Endothelial cell of umbilical vein (primary cell): ENCODE results near the gene MED8. TPM values are rescaled to one million over a fixed set of nuclear protein-coding genes. Genes with fewer than 3 reads are reported as not detected.

Experiments
- BruUV-seq: library from RNA; stranded (reverse); fragments of 400-500 nt; replicated peaks from 2 replicates; lab custom pipeline; 2021; lab: Mats Ljungman, UMichigan
- CTCF ChIA-PET: fragments of 300-600, 350-600 bp; sonication (Branson Sonifier 250); formaldehyde crosslinking; loops from one replicate; lab custom pipeline; 2021; ENCODE audit warnings: antibody characterized with exemption, inconsistent platforms; lab: Charles Lee
- POLR2A ChIA-PET: fragments of 300-600, 350-600 bp; sonication (Branson Sonifier 250); formaldehyde crosslinking; loops from one replicate; lab custom pipeline; 2021; ENCODE audit warnings: antibody characterized with exemption, inconsistent platforms; lab: Charles Lee
- DNase-seq: peaks from one replicate; pipeline ENCODE4 v3.0.0-alpha.2; 2011; ENCODE audit warnings: low read depth, low spot score
- FAIRE-seq: peaks from 2 replicates; lab custom pipeline; 2011; peaks lifted over from hg19 to GRCh38; lab: Jason Lieb, UNC
- H2AFZ ChIP-seq: 2 replicates; pipeline ENCODE4 v1.6.0; 2012; ENCODE audit warnings: low read depth, low read length, control low read depth, inconsistent platforms
- H3K27ac ChIP-seq: 2 replicates; pipeline ENCODE4 v1.5.1; 2011; ENCODE audit warnings: low read depth, mild to moderate bottlenecking, control low read depth, low read length, moderate library complexity; ENCODE audit not compliant: insufficient read depth
- H3K27me3 ChIP-seq, 2 experiments: 2 replicates each; pipeline versions ENCODE4 v1.6.0 to v1.6.1; 2011; ENCODE audit warnings: low read length in 2 of 2, mixed read lengths in 1 of 2; ENCODE audit not compliant: control insufficient read depth in 2 of 2, insufficient read depth in 2 of 2
- H3K36me3 ChIP-seq, 2 experiments: 2 replicates in 1 of 2; 3 replicates in 1 of 2; pipeline ENCODE4 v1.5.1; 2011; ENCODE audit warnings: low read length in 2 of 2, mild to moderate bottlenecking in 1 of 2, moderate library complexity in 1 of 2; ENCODE audit not compliant: control insufficient read depth in 2 of 2, insufficient read depth in 2 of 2; ENCODE audit errors: extremely low read depth in 1 of 2
- H3K4me1 ChIP-seq: 3 replicates; pipeline ENCODE4 v1.5.1; 2011; ENCODE audit warnings: mild to moderate bottlenecking, low read length; ENCODE audit not compliant: control insufficient read depth, insufficient read depth; ENCODE audit errors: extremely low read depth
- H3K4me2 ChIP-seq: 2 replicates; pipeline ENCODE4 v1.6.1; 2011; ENCODE audit warnings: low read length, control low read depth, mixed read lengths; ENCODE audit not compliant: insufficient read depth
- H3K4me3 ChIP-seq, 3 experiments: fragments of 200-600 bp in 1 of 3; sonication (generic), shearing (Covaris generic) in 1 of 3; replicated peaks in 1 of 3; 2 replicates each; pipeline ENCODE4 v1.5.1; 2011 to 2016; ENCODE audit warnings: control low read depth in 3 of 3, low read length in 3 of 3, mild to moderate bottlenecking in 2 of 3, inconsistent platforms in 1 of 3, low read depth in 1 of 3, moderate library complexity in 1 of 3; ENCODE audit not compliant: insufficient read depth in 1 of 3
- H3K79me2 ChIP-seq: 2 replicates; pipeline ENCODE4 v1.6.0; 2012; ENCODE audit warnings: low read length, inconsistent platforms; ENCODE audit not compliant: control insufficient read depth, insufficient read depth
- H3K9ac ChIP-seq: replicated peaks from 2 replicates; pipeline ENCODE3; 2011; ENCODE audit warnings: low read length, control low read depth; ENCODE audit not compliant: insufficient read depth; ENCODE audit errors: extremely low read depth
- H3K9me1 ChIP-seq: replicated peaks from 3 replicates; pipeline ENCODE4 v1.6.0; 2011; ENCODE audit warnings: mild to moderate bottlenecking, low read length; ENCODE audit not compliant: control insufficient read depth, insufficient read depth; ENCODE audit errors: extremely low read depth
- H3K9me3 ChIP-seq: replicated peaks from 2 replicates; pipeline ENCODE4 v1.5.1; 2012; ENCODE audit warnings: low read length, inconsistent platforms; ENCODE audit not compliant: control insufficient read depth, insufficient read depth
- H4K20me1 ChIP-seq: replicated peaks from 2 replicates; pipeline ENCODE3; 2011; ENCODE audit warnings: mild to moderate bottlenecking, low read length; ENCODE audit not compliant: control insufficient read depth, insufficient read depth; ENCODE audit errors: extremely low read depth
- CTCF ChIP-seq, 2 donors: IDR thresholded peaks; 1 replicate in 1 of 2; 2 replicates in 1 of 2; pipeline ENCODE4 v1.5.1; 2011; ENCODE audit warnings: low read length in 2 of 2, mild to moderate bottlenecking in 2 of 2, moderate library complexity in 2 of 2, control low read depth in 1 of 2, inconsistent platforms in 1 of 2, low read depth in 1 of 2; ENCODE audit not compliant: insufficient read depth in 1 of 2; ENCODE audit errors: extremely low read depth in 1 of 2
- EZH2 ChIP-seq: IDR thresholded peaks from 2 replicates; pipeline ENCODE4 v1.6.1; 2012; ENCODE audit warnings: borderline replicate concordance, low read depth, mild to moderate bottlenecking, moderate library complexity, low read length, inconsistent platforms; ENCODE audit not compliant: severe bottlenecking
- FOS ChIP-seq: IDR thresholded peaks from 2 replicates; pipeline ENCODE4 v1.6.1; 2011; ENCODE audit warnings: mild to moderate bottlenecking, low read length, moderate library complexity, borderline replicate concordance; ENCODE audit not compliant: insufficient read depth
- GATA2 ChIP-seq: IDR thresholded peaks from 2 replicates; pipeline ENCODE4 v1.7.0; 2011; ENCODE audit warnings: low read depth, mild to moderate bottlenecking, moderate library complexity, mixed read lengths, low read length; ENCODE audit not compliant: insufficient read length, insufficient read depth
- JUN ChIP-seq: IDR thresholded peaks from 2 replicates; pipeline ENCODE4 v1.6.1; 2011; ENCODE audit warnings: borderline replicate concordance, low read depth; ENCODE audit not compliant: insufficient read length, insufficient read depth
- MAX ChIP-seq: IDR thresholded peaks from 2 replicates; pipeline ENCODE4 v1.6.1; 2011; ENCODE audit not compliant: insufficient read depth, insufficient read length
- MYC ChIP-seq: IDR thresholded peaks from one replicate; pipeline ENCODE4 v1.6.1; 2011; ENCODE audit warnings: mild to moderate bottlenecking, low read depth, low read length
- POLR2A ChIP-seq: IDR thresholded peaks from 2 replicates; pipeline ENCODE4 v1.6.1; 2012; ENCODE audit warnings: low read depth, mild to moderate bottlenecking, control low read depth, low read length
- POLR2AphosphoS5 ChIP-seq: IDR thresholded peaks from 2 replicates; pipeline ENCODE4 v1.6.1; 2012; ENCODE audit warnings: low read depth, mild to moderate bottlenecking, control low read depth, low read length, moderate library complexity; ENCODE audit not compliant: insufficient read depth
- dilution Hi-C: fragments of 300-500 bp; cut with MboI; formaldehyde crosslinking; loops from one replicate; pipeline ENCODE4 v1.15.0; 2019; ENCODE audit warnings: low sequenced_read_pairs; ENCODE audit not compliant: extremely low pct_ligation_motif_present
- intact Hi-C: fragments of 100-400 bp; cut with micrococcal nuclease; formaldehyde crosslinking; loops from one replicate; pipeline ENCODE4 v1.10.0; 2022
- polyA plus RNA-seq, 4 experiments: library from polyadenylated mRNA; depleted of rRNA in 3 of 4; stranded (reverse) in 3 of 4; unstranded in 1 of 4; fragments of >200 nt; gene quantifications; 2 replicates each; pipeline versions ENCODE4 v1.2.1 to v1.2.3, GENCODE V29; 2011 to 2012; ENCODE audit warnings: missing spikeins in 1 of 4
- total RNA-seq: library from RNA; stranded (reverse); gene quantifications from 2 replicates; pipeline ENCODE4 v1.2.3, GENCODE V29; 2021

The MED8 gene
- total and polyA plus RNA-seq, 2 donors (not counting 3 experiments of a cell fraction or from before 2014, with no cell fraction given) = 19.6 to 45.6 TPM

- POLR2A ChIA-PET = no interaction called here
Measured at GRCh38 chr1:43438953-43439581, 49.5 kb upstream of the MED8 start.

More at GRCh38 chr1:43438953-43439581, 49.5 kb upstream of the MED8 start:
- DNase-seq (no peak), FAIRE-seq (no peak)
- BruUV-seq = no TSS peak
- Histone ChIP-seq H3K4me3 (no peak overlapping the region), H3K27ac (no peak overlapping the region), H3K36me3 (peaks cover 0 to 8% of the 10 kb centered on the region in 2 experiments), H3K4me2 (no peak overlapping the region), H3K9ac (no peak overlapping the region), H3K9me1 (no peaks in the 10 kb centered on the region), H3K79me2 (no peaks in the 10 kb centered on the region), H3K27me3 (no peaks in the 10 kb centered on the region), H3K9me3 (no peaks in the 10 kb centered on the region), H3K4me1 (no peaks in the 10 kb centered on the region), H4K20me1 (no peaks in the 10 kb centered on the region), H2AFZ (no peak overlapping the region)
- CTCF ChIA-PET = no interaction called here
- intact Hi-C loops = no loop called here
- dilution Hi-C loops = no loop called here
- TF ChIP-seq POLR2A (no peak), EZH2 (no peak), POLR2AphosphoS5 (no peak), CTCF (IDR thresholded peaks at IDR 0.05; ENCODE audit: extremely low read depth in 1 of 2, insufficient read depth in 1 of 2, low read depth in 1 of 2, low read length in 2 of 2) (no peak), FOS (no peak), MYC (no peak), GATA2 (no peak), MAX (no peak), JUN (no peak)
